ENCODE measurements around the gene AXIN1.

AXIN1 gene

GRCh38 chr16:240559-240958 lies 112.0 kb downstream of the AXIN1 start:
- DNase-seq (ENCODE audit: low spot score), result no peak

GRCh38 chr16:239948-240277 lies 112.6 kb downstream of the AXIN1 start:
- peak; percentile 26 for DNase-seq (ENCODE audit: low spot score)
